ENCODE data around the gene NMNAT2. TPM values are rescaled to one million over a fixed set of nuclear protein-coding genes. Genes with fewer than 3 reads are reported as not detected.

Gene NMNAT2
- polyA plus RNA-seq, 1 experiment, result 2.1 TPM

GRCh38 chr1:183308719-183309118 is 109.5 kb downstream of the NMNAT2 start:
- Histone ChIP-seq H3K27me3 (ENCODE audit: control insufficient read depth, insufficient read depth, low read length) (no peaks in the 10 kb centered on the region), H3K36me3 (ENCODE audit: control insufficient read depth, insufficient read depth, low read length) (no peaks in the 10 kb centered on the region; the same call in 1 of the 2 replicates), H3K4me3 (ENCODE audit: low read depth, low read length) (no peak overlapping the region)
- DNase-seq (ENCODE audit: low read depth), result no peak
- ChIA-PET POLR2A (no interaction called here), CTCF (interaction anchor here (1.1 kb wide), 1 partner anchor 26 kb away, joined by 3 read pairs; no protein-coding TSS in a partner anchor)
- no peak for TF ChIP-seq CTCF (IDR thresholded peaks at IDR 0.05; ENCODE audit: insufficient read depth, low read depth, low read length)

GRCh38 chr1:183306317-183307042 is 111.7 kb downstream of the NMNAT2 start:
- no peaks in the 10 kb centered on the region for H3K27me3 ChIP-seq (ENCODE audit: control insufficient read depth, insufficient read depth, low read length)
- no peaks in the 10 kb centered on the region; the same call in 1 of the 2 replicates for H3K36me3 ChIP-seq (ENCODE audit: control insufficient read depth, insufficient read depth, low read length)
- no peak for TF ChIP-seq CTCF (IDR thresholded peaks at IDR 0.05; ENCODE audit: insufficient read depth, low read depth, low read length)
- no peak for DNase-seq (ENCODE audit: low read depth)
- no peak overlapping the region for H3K4me3 ChIP-seq (ENCODE audit: low read depth, low read length)
- CTCF ChIA-PET, result interaction anchor here (0.6 to 3.7 kb wide), 8 partner anchors 8 to 703 kb away, joined by 3 to 20 read pairs (median 5); no protein-coding TSS in a partner anchor
- POLR2A ChIA-PET, result no interaction called here

GRCh38 chr1:183304440-183305107 is 113.6 kb downstream of the NMNAT2 start:
- H3K4me3 ChIP-seq (ENCODE audit: low read depth, low read length), result no peak overlapping the region
- POLR2A ChIA-PET, result no interaction called here
- no peak for DNase-seq (ENCODE audit: low read depth)
- H3K27me3 ChIP-seq (ENCODE audit: control insufficient read depth, insufficient read depth, low read length), result no peaks in the 10 kb centered on the region
- TF ChIP-seq CTCF (IDR thresholded peaks at IDR 0.05; ENCODE audit: insufficient read depth, low read depth, low read length), result no peak
- CTCF ChIA-PET, result interaction anchor here (0.8 to 3.7 kb wide), 5 partner anchors 10 to 70 kb away, joined by 4 to 20 read pairs (median 5); no protein-coding TSS in a partner anchor
- no peaks in the 10 kb centered on the region; the same call in 1 of the 2 replicates for H3K36me3 ChIP-seq (ENCODE audit: control insufficient read depth, insufficient read depth, low read length)

- ChIA-PET CTCF (interaction anchor here (0.8 to 3.7 kb wide), 4 partner anchors 11 to 69 kb away, joined by 4 to 20 read pairs (median 6); no protein-coding TSS in a partner anchor), POLR2A (no interaction called here)
- no peaks in the 10 kb centered on the region for H3K27me3 ChIP-seq (ENCODE audit: control insufficient read depth, insufficient read depth, low read length)
- no peak overlapping the region for H3K4me3 ChIP-seq (ENCODE audit: low read depth, low read length)
- no peaks in the 10 kb centered on the region; the same call in 1 of the 2 replicates for H3K36me3 ChIP-seq (ENCODE audit: control insufficient read depth, insufficient read depth, low read length)
- DNase-seq (ENCODE audit: low read depth), result no peak
- TF ChIP-seq CTCF (IDR thresholded peaks at IDR 0.05; ENCODE audit: insufficient read depth, low read depth, low read length), result no peak
Measured at GRCh38 chr1:183303901-183304300, 114.3 kb downstream of the NMNAT2 start.

- no peaks in the 10 kb centered on the region; the same call in 1 of the 2 replicates for H3K36me3 ChIP-seq (ENCODE audit: control insufficient read depth, insufficient read depth, low read length)
- ChIA-PET CTCF (interaction anchor here (1.4 kb wide), 1 partner anchor 21 kb away, joined by 5 read pairs; no protein-coding TSS in a partner anchor), POLR2A (no interaction called here)
Measured at GRCh38 chr1:183303323-183303645, 114.9 kb downstream of the NMNAT2 start.

More at GRCh38 chr1:183303323-183303645, 114.9 kb downstream of the NMNAT2 start:
- DNase-seq (ENCODE audit: low read depth), result no peak
- TF ChIP-seq CTCF (IDR thresholded peaks at IDR 0.05; ENCODE audit: insufficient read depth, low read depth, low read length), result no peak
- Histone ChIP-seq H3K4me3 (ENCODE audit: low read depth, low read length) (no peak overlapping the region), H3K27me3 (ENCODE audit: control insufficient read depth, insufficient read depth, low read length) (no peaks in the 10 kb centered on the region)
